GM23248 (cell line): ENCODE results near the gene DIDO1. TPM values are rescaled to one million over a fixed set of nuclear protein-coding genes. Genes with fewer than 3 reads are reported as not detected.
A peak's percentile ranks its signal among the peaks of the same experiment; 100 is the strongest.

Source experiments
- DNase-seq: peaks from one replicate; pipeline ENCODE4 v3.0.0-alpha.2; 2015
- H2AFZ ChIP-seq: fragments of 200-600 bp; sonication (generic); 2 replicates; pipeline ENCODE4 v1.6.1; 2016; ENCODE audit warnings: antibody characterized with exemption
- H3F3A ChIP-seq: fragments of 200-600 bp; sonication (generic); 2 replicates; pipeline ENCODE4 v1.6.1; 2016; ENCODE audit warnings: mild to moderate bottlenecking, antibody characterized with exemption, mixed run types; ENCODE audit not compliant: insufficient read depth
- H3K27ac ChIP-seq: fragments of 200-600 bp; sonication (generic); 2 replicates; pipeline ENCODE4 v1.5.1; 2016; ENCODE audit warnings: mild to moderate bottlenecking
- H3K27me3 ChIP-seq: fragments of 200-600 bp; sonication (generic); replicated peaks from 2 replicates; pipeline ENCODE4 v1.6.1; 2016; ENCODE audit warnings: mild to moderate bottlenecking; ENCODE audit not compliant: insufficient read depth
- H3K36me3 ChIP-seq: fragments of 200-600 bp; sonication (generic); 2 replicates; pipeline ENCODE4 v1.6.1; 2016; ENCODE audit warnings: low read depth, mild to moderate bottlenecking
- H3K4me1 ChIP-seq: fragments of 200-600 bp; sonication (generic); 2 replicates; pipeline ENCODE4 v1.6.1; 2016; ENCODE audit warnings: mild to moderate bottlenecking; ENCODE audit not compliant: insufficient read depth
- H3K4me2 ChIP-seq: fragments of 200-600 bp; sonication (generic); one replicate; pipeline ENCODE4 v1.6.1; 2016; ENCODE audit warnings: mild to moderate bottlenecking; ENCODE audit not compliant: unreplicated experiment
- H3K4me3 ChIP-seq: fragments of 200-600 bp; sonication (generic); 2 replicates; pipeline ENCODE4 v1.5.1; 2016; ENCODE audit warnings: mild to moderate bottlenecking
- H3K79me2 ChIP-seq: fragments of 200-600 bp; sonication (generic); 2 replicates; pipeline ENCODE4 v1.6.1; 2016; ENCODE audit warnings: mild to moderate bottlenecking; ENCODE audit not compliant: insufficient read depth
- H3K9ac ChIP-seq: fragments of 200-600 bp; sonication (generic); 2 replicates; pipeline ENCODE4 v1.6.1; 2016; ENCODE audit warnings: mild to moderate bottlenecking
- H3K9me2 ChIP-seq: fragments of 200-600 bp; sonication (generic); 2 replicates; pipeline ENCODE4 v1.6.1; 2016; ENCODE audit warnings: mixed run types, mild to moderate bottlenecking, moderate library complexity; ENCODE audit not compliant: insufficient read depth
- H3K9me3 ChIP-seq: fragments of 200-600 bp; sonication (generic); one replicate; pipeline ENCODE4 v1.6.1; 2017; ENCODE audit warnings: low read depth
- H4K20me1 ChIP-seq: fragments of 200-600 bp; sonication (generic); 2 replicates; pipeline ENCODE4 v1.6.0; 2016; ENCODE audit not compliant: insufficient read depth
- EZH2 ChIP-seq: fragments of 200-600 bp; sonication (generic); IDR thresholded peaks from 2 replicates; pipeline ENCODE4 v1.6.1; 2018; ENCODE audit warnings: antibody characterized with exemption, mild to moderate bottlenecking; ENCODE audit not compliant: insufficient read depth, poor library complexity, severe bottlenecking
- EZH2phosphoT487 ChIP-seq: fragments of 200-600 bp; sonication (generic); IDR thresholded peaks from 2 replicates; pipeline ENCODE4 v1.6.1; 2018; ENCODE audit warnings: antibody characterized with exemption, moderate library complexity, mild to moderate bottlenecking, low read depth; ENCODE audit not compliant: insufficient read depth
- WGBS, 2 experiments: methylation state at CpG; one replicate each; pipeline ENCODE4 v1.1.6; 2015 to 2017; ENCODE audit warnings: low lambda C conversion rate in 2 of 2, low coverage in 1 of 2; ENCODE audit errors: missing lambda C conversion rate in 2 of 2; 5-methylcytosine and 5-hydroxymethylcytosine counted together
- in situ Hi-C: fragments of 300-500 bp; cut with MboI; formaldehyde crosslinking; loops from 2 replicates; pipeline ENCODE4 v1.15.0; 2020
- polyA plus RNA-seq: library from polyadenylated mRNA; unstranded; fragments of >200 nt; fragmentation: Nextera tagmentation; extraction: Ambion mirVana; gene quantifications from 2 replicates; pipeline ENCODE4 v1.2.1, GENCODE V29; 2016
- total RNA-seq: library from RNA; depleted of rRNA; stranded (reverse); fragments of >200 nt; shearing (Covaris generic); gene quantifications from 2 replicates; pipeline ENCODE4 v1.2.3, GENCODE V29; 2014

Gene DIDO1
- total and polyA plus RNA-seq, 2 experiments from 2014 or later, result 16.2 to 37.1 TPM

- Histone ChIP-seq H2AFZ (no peak overlapping the region), H3K9me2 (no peaks in the 10 kb centered on the region), H3K27me3 (no peaks in the 10 kb centered on the region), H3K27ac (no peak overlapping the region), H3K4me2 (no peak overlapping the region), H3K9ac (no peak overlapping the region), H3K4me3 (no peak overlapping the region), H3F3A (no peaks in the 10 kb centered on the region), H3K79me2 (no peaks in the 10 kb centered on the region), H4K20me1 (no peaks in the 10 kb centered on the region), H3K9me3 (no peaks in the 10 kb centered on the region), H3K36me3 (no peaks in the 10 kb centered on the region), H3K4me1 (no peaks in the 10 kb centered on the region)
- TF ChIP-seq EZH2phosphoT487 (no peak), EZH2 (no peak)
- peak; percentile 67 for DNase-seq
- in situ Hi-C loops, result no loop called here
- WGBS, 2 experiments, result 50 to 51% methylated on average over 27 of the region's 27 CpGs
Observed at GRCh38 chr20:62838128-62838891, 88.0 kb downstream of the DIDO1 start.

DNA sequence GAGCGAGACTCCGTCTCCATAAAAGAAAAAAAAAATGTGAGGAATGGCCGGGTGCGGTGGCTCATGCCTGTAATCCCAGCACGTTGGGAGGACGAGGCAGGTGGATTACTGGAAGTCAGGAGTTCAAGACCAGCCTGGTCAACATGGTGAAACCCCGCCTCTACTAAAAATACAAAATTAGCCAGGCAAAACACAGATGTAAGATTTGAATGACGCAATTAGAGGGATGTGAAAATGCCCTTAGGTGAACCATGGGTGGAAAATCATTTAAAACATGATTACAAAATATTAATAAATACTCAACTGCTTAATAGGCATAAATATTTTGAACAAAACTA is 88.5 kb downstream of the DIDO1 start:
- no peaks in the 10 kb centered on the region for H3F3A ChIP-seq
- in situ Hi-C loops, result no loop called here
- no peaks in the 10 kb centered on the region for H4K20me1 ChIP-seq
- no peaks in the 10 kb centered on the region for H3K79me2 ChIP-seq
- no peak for DNase-seq
- no peaks in the 10 kb centered on the region for H3K9me3 ChIP-seq
- H2AFZ ChIP-seq, result no peak overlapping the region
- H3K9ac ChIP-seq, result no peak overlapping the region
- no peak overlapping the region for H3K4me2 ChIP-seq
- no peak overlapping the region for H3K27ac ChIP-seq
- no peaks in the 10 kb centered on the region for H3K36me3 ChIP-seq
- H3K27me3 ChIP-seq, result no peaks in the 10 kb centered on the region
- 67 to 71% methylated on average over 8 of the region's 8 CpGs for WGBS, 2 experiments
- TF ChIP-seq EZH2, result no peak
- TF ChIP-seq EZH2phosphoT487, result no peak
- H3K4me3 ChIP-seq, result no peak overlapping the region
- no peaks in the 10 kb centered on the region for H3K4me1 ChIP-seq
- H3K9me2 ChIP-seq, result no peaks in the 10 kb centered on the region

- no peaks in the 10 kb centered on the region for H3K9me2 ChIP-seq
- no peak overlapping the region for H3K4me3 ChIP-seq
- in situ Hi-C loops, result no loop called here
- H3K27me3 ChIP-seq, result no peaks in the 10 kb centered on the region
- DNase-seq, result no peak
- H3K4me2 ChIP-seq, result no peak overlapping the region
- H4K20me1 ChIP-seq, result no peaks in the 10 kb centered on the region
- no peak overlapping the region for H3K27ac ChIP-seq
- no peaks in the 10 kb centered on the region for H3K4me1 ChIP-seq
- no peak overlapping the region for H2AFZ ChIP-seq
- whole genome bisulfite sequencing, 2 experiments, result 83 to 87% methylated on average over 16 to 19 of the region's 19 CpGs
- H3K9me3 ChIP-seq, result no peaks in the 10 kb centered on the region
- no peaks in the 10 kb centered on the region for H3F3A ChIP-seq
- no peaks in the 10 kb centered on the region for H3K36me3 ChIP-seq
- no peak overlapping the region for H3K9ac ChIP-seq
- no peak for TF ChIP-seq EZH2
- TF ChIP-seq EZH2phosphoT487, result no peak
- no peaks in the 10 kb centered on the region for H3K79me2 ChIP-seq
Observed at GRCh38 chr20:62836967-62837490, 89.3 kb downstream of the DIDO1 start.

- Histone ChIP-seq H3K4me3 (no peak overlapping the region), H3F3A (no peaks in the 10 kb centered on the region), H2AFZ (peak overlapping the region; percentile 46), H3K9me3 (no peaks in the 10 kb centered on the region), H3K9ac (no peak overlapping the region), H3K36me3 (no peaks in the 10 kb centered on the region), H3K27ac (no peak overlapping the region), H3K27me3 (no peaks in the 10 kb centered on the region), H3K4me2 (no peak overlapping the region), H3K79me2 (no peaks in the 10 kb centered on the region), H3K4me1 (no peaks in the 10 kb centered on the region), H3K9me2 (no peaks in the 10 kb centered on the region), H4K20me1 (no peaks in the 10 kb centered on the region)
- 54 to 58% methylated on average over 40 to 52 of the region's 52 CpGs for WGBS, 2 experiments
- in situ Hi-C loops, result no loop called here
- TF ChIP-seq EZH2phosphoT487, result no peak
- no peak for TF ChIP-seq EZH2
- peak; percentile 69 for DNase-seq
Observed at GRCh38 chr20:62835931-62836861, 90.1 kb downstream of the DIDO1 start.
